Epithelial cell of esophagus (primary cell): ENCODE measurements around the gene NABP2.
A peak's percentile ranks its signal among the peaks of the same experiment; 100 is the strongest.
"Not testable (repeated sequence)": the region's sequence is repeated elsewhere in the genome, so short reads cannot be mapped to it uniquely, and the experiment has no call there.

Source experiments
- DNase-seq: peaks from one replicate; pipeline ENCODE4 v3.0.0; 2010; ENCODE audit warnings: low read depth
- H3K4me3 ChIP-seq: 2 replicates; pipeline ENCODE4 v1.5.1; 2011; ENCODE audit warnings: mild to moderate bottlenecking, low read length, control low read depth
- TF ChIP-seq, protein P1 (sequence below): IDR thresholded peaks from 2 replicates; pipeline ENCODE4 v1.5.1; 2011; ENCODE audit warnings: low read depth, mild to moderate bottlenecking, low read length, control low read depth, inconsistent platforms; ENCODE audit not compliant: insufficient read depth; ENCODE audit errors: missing control alignments

NABP2 gene

GRCh38 chr12:56261503-56262232, 37.5 kb downstream of the NABP2 start:
- no peak overlapping the region for H3K4me3 ChIP-seq
- TF ChIP-seq, protein P1, sequence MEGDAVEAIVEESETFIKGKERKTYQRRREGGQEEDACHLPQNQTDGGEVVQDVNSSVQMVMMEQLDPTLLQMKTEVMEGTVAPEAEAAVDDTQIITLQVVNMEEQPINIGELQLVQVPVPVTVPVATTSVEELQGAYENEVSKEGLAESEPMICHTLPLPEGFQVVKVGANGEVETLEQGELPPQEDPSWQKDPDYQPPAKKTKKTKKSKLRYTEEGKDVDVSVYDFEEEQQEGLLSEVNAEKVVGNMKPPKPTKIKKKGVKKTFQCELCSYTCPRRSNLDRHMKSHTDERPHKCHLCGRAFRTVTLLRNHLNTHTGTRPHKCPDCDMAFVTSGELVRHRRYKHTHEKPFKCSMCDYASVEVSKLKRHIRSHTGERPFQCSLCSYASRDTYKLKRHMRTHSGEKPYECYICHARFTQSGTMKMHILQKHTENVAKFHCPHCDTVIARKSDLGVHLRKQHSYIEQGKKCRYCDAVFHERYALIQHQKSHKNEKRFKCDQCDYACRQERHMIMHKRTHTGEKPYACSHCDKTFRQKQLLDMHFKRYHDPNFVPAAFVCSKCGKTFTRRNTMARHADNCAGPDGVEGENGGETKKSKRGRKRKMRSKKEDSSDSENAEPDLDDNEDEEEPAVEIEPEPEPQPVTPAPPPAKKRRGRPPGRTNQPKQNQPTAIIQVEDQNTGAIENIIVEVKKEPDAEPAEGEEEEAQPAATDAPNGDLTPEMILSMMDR, result no peak
- DNase-seq, result peak; percentile 91

- DNase-seq, H3K4me3 ChIP-seq: not testable (repeated sequence)
These were observed 38.8 kb downstream of the NABP2 start for GRCh38 chr12:56262955-56263354.

DNA sequence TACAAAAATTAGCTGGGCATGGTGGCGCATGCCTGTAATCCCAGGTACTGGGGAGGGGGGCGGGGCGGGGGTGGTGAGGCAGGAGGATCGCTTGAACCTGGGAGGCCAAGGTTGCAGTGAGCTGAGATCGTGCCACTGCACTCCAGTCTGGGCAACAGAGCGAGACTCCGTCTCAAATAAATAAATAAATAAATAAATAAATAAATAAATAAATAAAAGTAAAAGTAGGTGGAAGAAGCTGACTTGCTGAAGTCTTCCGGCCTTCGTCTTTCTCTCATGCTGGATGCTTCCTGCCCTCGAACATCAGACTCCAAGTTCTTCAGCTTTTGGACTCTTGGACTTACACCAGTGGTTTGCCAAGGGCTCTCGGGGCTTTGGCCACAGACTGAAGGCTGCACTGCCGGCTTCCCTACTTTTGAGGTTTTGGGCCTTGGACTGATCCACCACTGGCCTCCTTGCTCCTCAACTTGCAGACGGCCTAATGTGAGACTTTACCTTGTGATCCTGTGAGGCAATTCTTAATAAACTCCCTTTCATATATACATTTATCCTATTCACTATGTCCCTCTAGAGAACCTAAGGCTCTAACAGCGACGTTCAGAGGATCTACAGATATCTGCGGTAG, 42.0 kb downstream of the NABP2 start:
- peak overlapping the region; percentile 75 for H3K4me3 ChIP-seq
- DNase-seq, result not testable (repeated sequence)

DNA sequence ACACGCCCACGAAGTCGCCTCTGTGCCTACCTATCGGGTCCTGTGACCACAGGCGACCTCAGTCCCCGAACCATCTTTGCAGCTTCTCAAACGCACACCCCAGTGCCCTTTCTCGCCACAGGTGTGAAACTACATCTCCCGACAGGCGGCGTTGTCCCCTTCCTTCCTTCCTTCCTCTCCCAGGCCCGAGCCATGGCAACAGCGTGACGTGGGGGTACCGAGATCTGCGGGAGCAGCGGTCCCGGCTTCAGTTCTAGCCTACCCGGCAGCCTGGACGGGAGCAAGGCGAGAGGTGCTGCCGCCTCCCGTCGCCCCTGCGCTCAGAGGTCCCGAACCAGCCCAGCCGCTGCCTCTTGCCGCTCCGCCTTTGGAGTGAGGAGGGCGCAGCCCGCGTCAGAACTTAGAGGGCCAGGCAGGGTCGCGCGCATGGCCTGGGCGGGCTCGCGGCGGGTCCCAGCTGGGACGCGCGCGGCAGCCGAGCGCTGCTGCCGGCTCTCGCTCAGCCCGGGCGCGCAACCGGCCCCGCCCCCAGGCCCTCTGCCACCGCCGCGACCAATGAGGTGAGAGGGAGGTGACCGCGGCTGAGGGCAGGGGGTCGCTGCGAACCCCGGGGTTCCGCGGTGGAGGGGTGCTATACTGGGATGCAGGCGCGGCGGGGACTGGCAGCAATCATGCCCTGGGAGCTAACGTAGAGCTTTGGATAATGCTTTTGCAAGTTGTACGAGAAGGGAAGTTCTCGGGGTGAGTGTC, 42.7 kb downstream of the NABP2 start, which contains the start of gene COQ10A:
Gene COQ10A (plus strand): TSS at position 250 of the 750 bp plus-strand sequence. CDS start 177 bp downstream, at position 427.
- TF ChIP-seq, protein P1, result peak; percentile 73
- H3K4me3 ChIP-seq, result peak within 1 kb of the TSS; percentile 75
- DNase-seq, result peak; percentile 87

DNA sequence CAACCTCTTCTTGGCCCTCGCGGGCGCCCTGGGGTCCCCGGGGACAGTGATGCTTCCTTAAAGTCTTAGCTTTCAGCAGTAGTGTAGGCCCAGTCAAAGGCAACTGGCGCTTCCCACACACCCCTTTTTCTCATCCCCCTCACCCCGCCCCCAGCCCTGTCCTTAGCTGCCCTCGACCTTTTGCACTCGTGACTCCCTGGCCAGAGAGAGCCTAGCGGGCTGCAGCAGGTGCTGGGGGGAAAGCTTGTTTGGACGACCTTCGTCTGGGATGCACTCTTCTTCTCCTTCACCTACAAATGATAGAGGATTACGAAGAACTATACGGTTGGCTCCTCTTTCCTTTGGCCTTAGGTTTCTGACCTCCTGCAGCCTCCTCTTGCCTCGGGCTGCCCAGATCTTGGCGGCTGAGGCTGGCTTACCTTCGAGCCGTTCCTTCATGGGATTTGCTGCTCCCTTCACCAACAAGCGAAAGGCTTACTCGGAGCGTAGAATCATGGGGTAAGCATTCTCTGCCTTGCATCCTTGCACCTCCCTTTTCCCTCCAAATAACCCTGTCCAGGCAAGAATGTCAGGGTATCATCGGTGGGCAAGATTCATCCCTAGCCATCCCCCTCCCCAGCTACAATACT, 43.4 kb downstream of the NABP2 start:
- TF ChIP-seq, protein P1, result no peak
- no peak for DNase-seq

GRCh38 chr12:56271031-56271430, 46.9 kb downstream of the NABP2 start:
- no peak overlapping the region for H3K4me3 ChIP-seq
- DNase-seq, result peak; percentile 54
- TF ChIP-seq, protein P1, result peak; percentile 58

More for the DNA sequence above, 43.4 kb downstream of the NABP2 start:
- H3K4me3 ChIP-seq, result peak overlapping the region; percentile 75

DNA sequence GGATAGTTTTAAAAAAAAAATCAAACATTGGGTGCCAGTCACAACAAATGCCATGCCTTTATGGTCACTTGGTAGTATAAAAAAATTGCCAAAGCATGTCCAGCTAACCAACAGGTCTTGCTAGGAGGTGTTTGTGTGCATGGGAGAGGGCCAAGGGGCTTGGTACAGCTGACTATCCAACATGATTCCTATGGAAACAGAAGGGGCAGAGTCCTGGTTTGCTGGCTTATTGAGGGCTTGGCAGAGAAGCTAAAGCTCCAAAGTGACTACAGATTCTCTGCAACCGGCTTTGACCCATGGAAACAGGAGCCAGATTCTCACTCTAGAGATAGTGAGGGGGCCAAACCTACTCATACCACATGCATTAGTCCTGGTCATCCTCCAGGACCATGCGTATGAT, 48.3 kb downstream of the NABP2 start:
- not testable (repeated sequence) for H3K4me3 ChIP-seq, DNase-seq

DNA sequence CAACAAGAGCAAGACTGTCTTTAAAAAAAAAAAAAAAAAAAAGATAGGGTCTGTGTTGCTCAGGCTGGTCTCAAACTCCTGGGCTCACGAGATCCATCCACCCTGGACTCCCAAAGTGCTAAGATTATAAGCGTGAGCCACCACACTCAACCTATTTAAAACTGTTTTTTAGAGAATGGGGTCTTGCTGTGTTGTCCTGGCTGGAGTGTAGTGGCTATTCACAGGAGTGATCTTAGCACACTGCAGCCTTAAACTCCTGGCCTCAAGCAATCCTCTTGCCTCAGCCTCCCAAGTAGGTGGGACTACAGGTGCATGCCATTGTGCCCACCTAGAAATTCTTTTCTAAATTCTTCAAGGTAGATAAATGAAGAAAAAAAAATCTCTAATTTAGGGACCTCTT, 50.2 kb downstream of the NABP2 start:
- DNase-seq, result no peak
- TF ChIP-seq, protein P1, result no peak
- no peak overlapping the region for H3K4me3 ChIP-seq
